Hematopoietic multipotent progenitor cell treated with erythropoietin and hydrocortisone succinate and interleukin-3 and kit ligand, for 4 days (in vitro differentiated cells): ENCODE results near the gene KIF26B.
A peak's percentile ranks its signal among the peaks of the same experiment; 100 is the strongest.
"Not testable (repeated sequence)": the region's sequence is repeated elsewhere in the genome, so short reads cannot be mapped to it uniquely, and the experiment has no call there.

Experiments
- DNase-seq: peaks from one replicate; pipeline ENCODE4 v3.0.0-alpha.2; 2015

The KIF26B gene

DNA sequence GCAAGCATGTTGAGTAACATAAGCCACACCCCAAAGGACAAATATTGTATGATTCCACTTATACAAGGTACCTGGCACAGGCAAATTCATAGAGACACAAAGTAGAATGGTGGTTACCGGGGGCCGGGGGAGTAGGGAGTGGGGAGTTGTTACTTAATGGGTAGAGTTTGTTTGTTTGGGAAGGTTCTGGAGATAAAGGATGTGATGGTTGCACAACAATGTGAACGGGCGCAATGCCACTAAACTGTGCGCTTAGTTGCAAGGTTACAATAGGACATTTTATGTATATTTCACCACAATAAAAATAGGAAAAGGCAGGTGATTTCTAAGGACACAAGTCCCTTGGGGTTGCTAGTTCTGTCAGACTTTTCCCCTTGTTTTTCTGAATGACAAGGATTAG, 516.6 kb downstream of the KIF26B start:
- DNase-seq = no peak

DNA sequence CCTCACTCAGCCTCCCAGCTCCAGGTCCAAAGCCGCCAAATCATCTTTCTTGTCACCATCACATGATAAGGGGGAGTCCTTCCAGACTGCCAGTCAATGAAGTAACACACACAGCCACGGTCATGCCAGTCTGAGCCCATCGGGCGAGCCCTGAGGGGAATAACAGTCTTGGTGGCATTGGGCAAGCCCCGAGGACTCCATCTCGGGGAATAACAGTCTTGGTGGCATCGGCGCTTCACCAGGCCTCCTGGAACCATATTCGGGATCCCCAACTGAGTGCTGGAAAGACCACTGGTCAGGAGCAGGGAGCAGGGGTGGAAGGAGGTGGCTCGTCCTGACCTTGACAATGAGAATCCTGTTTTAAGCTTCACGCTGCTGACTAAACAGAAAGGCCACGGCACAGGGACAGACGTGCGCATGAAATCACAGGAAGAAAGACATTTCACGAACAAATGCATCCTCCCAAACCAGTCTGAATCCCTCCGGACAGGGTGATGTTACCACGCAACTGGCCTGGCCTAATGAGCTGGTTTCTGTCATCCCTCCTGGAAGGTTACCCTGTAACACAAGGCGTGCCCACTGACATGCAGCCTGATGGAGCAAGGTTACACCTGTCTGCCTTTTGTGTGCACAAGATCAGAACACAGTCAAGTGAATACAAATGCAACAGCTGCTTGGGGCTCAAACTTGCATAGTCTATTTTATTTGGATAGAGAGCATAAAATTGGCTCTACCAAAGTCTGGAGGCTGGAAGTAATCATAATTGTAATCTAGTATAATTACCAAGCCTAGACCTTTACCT, 517.4 kb downstream of the KIF26B start:
- no peak for DNase-seq

DNA sequence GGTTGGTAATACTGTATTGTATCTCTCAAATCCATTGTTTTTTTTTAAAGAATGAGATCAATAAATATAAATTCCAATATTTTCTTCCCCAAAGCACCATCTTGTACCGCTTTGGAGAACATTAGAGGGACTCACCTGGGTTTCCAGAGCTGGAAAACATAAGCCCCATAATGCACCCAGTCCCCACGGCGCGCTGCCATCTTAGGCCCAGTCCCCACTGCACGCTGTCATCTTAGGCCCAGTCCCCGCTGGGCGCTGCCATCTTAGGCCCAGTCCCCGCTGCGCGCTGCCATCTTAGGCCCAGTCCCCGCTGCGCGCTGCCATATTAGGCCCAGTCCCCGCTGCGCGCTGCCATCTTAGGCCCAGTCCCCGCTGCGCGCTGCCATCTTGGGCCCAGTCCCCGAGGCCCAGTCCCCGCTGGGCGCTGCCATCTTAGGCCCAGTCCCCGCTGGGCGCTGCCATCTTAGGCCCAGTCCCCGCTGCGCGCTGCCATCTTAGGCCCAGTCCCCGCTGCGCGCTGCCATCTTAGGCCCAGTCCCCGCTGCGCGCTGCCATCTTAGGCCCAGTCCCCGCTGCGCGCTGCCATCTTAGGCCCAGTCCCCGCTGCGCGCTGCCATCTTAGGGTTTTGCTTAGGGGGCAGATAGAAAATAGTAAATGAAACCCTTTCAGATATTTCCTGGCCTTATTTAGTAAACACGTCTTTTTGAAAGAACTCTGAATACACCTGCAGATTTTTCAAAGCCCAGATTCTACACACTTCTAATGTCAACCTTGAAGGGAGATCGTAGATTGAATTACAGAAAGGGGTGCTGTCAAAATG, 518.3 kb downstream of the KIF26B start:
- DNase-seq = not testable (repeated sequence)

DNA sequence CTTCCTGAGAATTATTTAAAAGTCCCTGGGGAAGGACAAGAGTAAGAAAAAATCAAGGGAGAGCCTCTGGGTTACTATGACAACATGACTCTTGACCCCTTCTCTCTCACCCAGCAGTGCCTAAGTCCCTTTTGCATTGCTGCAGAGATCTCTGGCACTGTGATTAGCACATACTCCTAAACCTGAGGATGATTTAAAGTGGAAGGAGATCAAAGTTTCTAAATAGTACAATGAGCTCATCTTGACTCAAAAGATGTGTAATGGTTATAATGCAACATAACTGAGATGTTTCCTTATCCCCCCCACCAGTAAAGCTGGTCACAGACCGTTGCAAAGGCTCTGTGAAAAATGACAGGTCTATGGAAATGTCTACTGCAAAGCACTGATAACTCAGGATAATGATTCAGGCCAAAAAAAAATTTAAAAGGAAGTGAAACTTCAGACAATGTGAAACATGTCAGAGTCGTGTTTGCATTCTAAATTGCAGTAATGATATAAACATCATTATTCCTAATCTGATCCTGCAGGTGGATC, 519.2 kb downstream of the KIF26B start:
- DNase-seq = peak; percentile 39

DNA sequence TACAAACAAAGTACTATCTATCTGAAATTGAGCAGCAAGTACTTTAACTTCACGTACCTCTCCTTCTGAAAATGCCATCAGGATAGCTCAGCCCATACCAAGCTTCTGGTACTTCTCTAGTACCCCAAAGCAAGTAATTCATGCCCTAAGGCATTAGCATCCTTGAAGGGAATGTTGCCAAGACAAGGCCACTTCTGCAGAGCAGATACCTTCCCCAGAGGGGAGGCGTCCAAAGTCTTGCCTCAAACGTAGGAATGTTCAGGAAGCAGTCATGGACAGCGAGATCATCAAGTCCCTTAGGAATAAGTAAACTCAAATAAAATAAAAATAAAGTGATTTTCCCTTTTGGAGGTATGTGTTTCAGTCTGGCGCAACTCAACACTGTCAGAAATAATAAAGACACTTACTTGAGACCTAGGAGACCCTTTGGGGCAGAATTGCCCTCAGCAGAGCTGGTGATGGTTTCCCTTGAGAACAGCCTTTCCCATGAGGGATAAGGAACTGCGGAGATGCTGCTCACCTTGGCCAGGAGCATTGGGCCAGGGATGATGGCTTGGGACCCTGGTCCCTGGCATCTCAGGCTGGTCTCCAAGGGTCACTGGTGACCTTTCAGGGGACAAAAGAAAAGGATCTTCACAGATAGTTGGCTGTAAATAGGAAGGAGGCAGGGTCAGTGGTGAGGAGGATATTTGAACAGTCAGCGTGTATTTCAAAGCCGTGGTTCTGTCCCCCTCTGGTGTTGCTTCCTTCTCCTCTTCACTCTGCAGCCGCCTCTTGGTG, 522.9 kb downstream of the KIF26B start:
- DNase-seq = no peak

DNA sequence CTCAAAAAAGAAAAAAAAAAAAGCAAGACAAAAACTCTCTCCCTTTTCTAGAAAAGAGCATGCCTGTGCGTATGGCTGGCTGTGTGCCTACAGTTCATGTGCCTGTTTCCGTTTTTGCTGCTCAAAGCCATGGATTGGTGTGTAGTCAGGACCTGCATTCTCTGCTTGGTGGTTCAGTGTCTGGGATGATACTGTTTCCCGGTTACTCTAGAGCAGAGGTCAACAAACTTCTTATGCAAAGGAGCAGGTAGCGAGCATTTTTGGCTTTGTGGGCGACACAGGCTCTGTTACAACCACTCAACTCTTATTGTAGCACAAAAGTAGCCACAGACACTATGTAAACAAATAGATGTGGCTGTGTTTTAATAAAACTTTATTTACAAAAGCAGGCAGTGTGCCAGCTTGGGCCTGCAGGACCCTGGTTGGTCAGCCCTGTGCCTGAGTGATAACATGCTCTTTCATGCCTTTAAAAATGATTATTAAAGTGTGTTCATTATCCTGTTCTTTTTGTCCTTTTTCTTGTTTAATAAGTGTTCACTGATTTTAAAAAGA, 524.2 kb downstream of the KIF26B start:
- DNase-seq = no peak

DNA sequence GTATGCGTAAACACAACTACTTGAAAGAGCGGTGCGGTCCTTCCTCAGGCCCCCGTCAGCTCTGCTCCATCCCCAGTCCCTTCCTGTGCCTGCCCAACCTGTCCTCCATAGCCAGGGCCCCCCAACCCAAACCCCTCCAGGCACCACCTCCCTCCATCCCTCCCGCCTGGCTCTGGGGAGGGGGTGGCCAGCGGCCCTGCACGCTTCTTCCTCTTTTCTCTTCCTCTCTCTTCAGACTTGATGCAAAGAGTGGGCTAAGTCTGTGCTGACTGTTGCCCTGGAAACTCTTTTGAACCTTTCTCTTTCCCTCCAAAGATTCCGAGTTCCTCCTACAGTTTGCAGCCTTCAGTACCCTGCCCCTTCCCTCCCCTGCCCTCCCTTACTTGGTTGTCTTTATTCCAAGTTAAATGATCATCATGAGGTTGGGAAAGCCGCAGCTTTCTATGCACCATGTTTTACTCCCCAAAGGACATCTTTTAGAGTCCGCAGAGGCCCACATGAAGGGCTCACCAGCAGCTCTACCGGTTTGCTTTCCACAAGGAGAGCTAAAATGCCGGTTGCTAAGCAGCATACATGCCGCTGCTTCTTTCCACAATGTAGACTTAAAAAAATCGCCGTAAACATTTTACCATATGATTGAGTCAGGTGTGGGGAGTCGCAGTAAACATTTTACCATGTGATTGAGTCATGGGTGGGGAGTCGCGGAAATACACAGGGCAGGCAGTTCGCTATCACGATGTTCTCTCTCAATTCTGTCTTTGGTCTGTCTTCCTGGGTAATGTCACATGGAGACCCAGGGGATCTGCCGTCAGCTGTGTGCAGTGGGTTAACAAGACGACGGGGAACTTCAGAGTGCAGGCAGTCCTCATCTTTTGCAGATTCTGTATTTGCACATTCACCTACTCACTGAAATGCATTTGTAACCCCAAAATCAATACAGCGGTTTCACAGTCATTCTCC, 525.3 kb downstream of the KIF26B start:
- peak; percentile 54 for DNase-seq

DNA sequence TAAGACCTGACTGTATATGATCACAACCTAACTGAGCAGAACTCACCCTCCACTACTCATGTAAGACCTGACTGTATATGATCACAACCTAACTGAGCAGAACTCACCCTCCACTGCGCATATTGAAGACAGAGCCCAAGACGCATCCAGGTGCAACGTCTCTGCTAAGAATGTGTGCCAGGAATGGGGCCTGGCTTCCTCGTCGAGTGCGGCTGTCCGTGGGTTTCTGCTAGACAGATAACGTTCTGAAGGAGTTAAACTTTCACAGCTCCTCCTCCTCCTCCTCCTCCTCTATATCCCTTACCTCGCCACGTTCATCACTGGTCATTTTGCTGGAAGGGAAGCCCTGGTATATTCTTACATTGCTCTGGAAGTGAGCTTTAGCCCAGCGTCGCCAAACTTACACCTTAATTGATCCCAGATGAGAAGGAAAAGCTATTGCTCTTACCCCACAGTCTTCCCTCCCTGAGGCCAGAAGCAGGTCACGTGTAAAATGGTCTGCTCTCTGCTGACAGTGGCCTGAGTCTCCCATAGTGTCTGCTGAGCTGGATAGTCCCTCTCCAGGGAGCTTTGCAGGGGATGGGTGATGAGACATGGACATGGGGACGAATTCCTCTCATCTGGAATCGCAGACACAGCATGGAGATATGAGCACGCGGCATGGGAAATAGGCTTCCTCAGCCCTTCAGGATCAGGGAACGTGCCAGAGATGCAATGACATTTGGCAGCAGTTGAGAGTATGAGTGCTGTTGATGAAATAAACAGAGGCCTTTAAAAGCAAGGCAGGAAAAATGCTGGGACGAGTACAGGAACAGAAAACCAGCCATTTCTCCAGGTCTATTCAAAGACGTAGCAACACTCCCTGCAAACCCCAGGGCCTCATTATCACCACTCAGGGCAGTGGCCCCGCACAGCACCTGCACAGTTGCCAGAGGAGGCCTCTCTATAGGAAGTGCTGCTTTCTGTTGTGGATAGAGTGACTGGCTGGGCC, 528.1 kb downstream of the KIF26B start:
- DNase-seq = no peak

DNA sequence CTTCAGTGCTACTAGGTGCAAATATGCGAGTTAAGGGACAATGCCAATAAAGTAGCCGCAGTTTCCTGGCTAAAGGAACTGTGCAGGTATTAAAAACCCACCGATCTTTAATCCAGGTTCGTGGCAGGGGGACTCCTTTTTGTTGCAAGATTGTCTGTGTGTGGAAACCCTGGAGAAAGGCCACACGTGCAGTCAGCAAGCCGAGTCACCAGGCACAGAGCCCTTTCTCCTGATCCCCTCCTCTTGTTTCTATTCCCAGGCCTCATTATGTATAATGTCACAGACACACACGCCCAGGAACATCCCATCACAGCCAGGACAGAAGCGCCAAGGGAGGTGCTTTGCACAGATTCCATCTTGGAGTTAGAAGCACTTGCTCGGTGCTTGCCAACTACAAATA, 528.9 kb downstream of the KIF26B start:
- DNase-seq = no peak

DNA sequence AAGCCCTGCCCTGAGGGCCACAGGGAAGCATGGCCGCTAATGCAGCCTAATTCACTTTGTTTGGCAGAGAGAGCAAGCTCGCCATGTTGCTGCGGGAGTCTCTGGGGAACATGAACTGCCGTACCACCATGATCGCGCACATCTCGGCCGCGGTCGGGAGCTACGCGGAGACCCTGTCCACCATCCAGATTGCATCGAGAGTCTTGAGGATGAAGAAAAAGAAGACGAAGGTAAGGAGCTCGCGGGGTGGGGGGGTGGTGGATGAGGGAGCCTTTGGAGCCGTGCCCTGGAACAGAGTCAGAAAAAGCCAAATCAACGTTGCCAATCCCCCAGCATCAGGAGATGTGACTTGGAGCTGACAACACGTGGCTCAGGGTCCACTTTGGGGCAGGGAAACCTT, 529.4 kb downstream of the KIF26B start:
- no peak for DNase-seq

DNA sequence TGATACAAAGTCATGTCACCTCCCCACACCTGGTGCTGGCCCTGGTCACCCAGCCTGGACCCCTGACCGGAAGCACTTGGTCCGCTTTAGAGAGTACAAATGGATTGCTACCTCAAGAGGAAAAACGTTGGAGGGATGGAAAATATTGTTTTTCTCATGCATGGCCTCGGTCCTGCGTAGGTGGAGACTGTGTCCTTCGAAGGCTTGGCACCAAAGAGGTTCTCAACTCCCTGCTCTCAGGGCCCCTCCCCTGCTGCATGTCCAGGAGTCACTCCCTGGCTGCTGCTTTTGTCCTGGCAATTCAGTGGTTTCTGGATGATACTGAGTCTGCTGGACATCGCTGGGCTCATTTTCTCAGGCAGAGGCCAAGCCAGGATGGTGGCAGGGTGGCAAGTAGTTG, 529.8 kb downstream of the KIF26B start:
- no peak for DNase-seq

DNA sequence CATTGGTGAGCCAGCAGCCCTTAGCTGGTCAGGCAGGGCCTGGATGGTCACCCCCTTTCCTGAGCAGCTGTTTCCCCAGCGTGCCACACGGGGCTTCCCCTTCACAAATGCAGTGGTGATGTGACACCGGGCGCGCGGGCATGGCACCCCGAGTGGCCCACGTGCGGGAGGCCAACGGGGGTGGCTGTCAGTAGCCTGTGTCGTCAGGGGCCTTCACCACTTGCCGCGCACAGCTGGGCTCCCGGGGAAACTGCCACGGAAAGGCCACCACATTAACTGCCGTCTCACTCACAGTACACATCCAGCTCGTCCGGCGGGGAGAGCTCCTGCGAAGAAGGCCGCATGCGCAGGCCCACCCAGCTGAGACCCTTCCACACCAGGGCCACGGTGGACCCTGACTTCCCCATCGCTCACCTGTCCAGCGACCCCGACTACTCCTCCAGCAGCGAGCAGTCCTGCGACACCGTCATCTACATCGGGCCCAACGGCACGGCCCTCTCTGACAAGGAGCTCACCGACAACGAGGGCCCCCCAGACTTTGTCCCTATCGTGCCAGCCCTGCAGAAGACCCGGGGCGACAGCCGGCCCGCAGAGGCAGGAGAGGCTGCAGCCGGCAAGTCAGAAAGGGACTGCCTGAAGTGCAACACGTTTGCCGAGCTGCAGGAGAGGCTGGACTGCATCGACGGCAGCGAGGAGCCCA, 530.5 kb downstream of the KIF26B start:
- no peak for DNase-seq

DNA sequence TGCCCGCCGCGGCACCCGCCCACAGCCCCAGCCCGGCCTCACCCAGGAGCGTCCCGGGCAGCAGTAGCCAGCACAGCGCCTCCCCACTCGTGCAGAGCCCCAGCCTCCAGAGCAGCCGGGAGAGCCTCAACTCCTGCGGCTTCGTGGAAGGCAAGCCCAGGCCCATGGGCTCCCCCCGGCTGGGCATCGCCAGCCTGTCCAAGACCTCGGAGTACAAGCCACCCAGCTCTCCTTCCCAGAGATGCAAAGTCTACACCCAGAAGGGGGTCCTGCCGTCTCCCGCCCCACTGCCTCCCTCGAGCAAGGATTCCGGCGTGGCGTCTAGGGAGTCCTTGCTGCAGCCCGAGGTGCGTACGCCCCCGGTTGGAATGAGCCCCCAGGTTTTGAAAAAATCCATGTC, 531.2 kb downstream of the KIF26B start:
- no peak for DNase-seq

DNA sequence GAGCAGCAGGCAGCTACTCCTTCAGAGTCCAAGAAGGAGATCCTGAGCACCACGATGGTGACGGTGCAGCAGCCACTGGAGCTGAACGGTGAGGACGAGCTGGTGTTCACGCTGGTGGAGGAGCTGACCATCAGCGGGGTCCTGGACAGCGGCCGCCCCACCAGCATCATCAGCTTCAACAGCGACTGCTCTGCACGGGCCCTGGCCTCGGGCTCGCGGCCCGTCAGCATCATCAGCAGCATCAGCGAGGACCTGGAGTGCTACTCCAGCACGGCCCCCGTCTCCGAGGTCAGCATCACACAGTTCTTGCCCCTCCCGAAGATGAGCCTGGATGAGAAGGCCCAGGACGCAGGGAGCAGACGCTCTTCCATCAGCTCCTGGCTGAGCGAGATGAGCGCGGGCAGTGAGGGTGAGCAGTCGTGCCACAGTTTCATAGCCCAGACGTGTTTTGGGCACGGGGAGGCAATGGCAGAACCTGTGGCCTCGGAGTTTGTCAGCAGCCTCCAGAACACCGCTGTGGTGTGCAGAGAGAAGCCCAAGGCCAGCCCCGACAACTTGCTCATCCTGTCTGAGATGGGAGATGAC, 531.8 kb downstream of the KIF26B start:
- DNase-seq = no peak

DNA sequence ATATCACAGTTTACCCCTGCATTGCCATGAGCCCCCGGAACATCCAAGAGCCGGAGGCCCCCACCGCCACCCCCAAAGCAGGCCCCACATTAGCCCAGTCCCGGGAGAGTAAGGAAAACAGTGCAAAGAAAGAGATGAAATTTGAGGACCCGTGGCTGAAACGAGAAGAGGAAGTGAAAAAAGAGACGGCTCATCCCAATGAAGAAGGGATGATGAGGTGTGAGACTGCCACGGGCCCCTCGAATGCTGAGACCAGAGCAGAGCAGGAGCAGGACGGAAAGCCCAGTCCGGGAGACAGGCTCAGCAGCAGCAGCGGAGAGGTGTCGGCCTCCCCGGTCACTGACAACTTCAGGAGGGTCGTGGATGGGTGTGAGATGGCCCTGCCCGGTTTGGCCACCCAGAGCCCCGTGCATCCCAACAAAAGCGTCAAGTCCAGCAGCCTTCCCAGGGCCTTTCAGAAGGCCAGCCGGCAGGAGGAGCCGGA, 532.4 kb downstream of the KIF26B start:
- no peak for DNase-seq

DNA sequence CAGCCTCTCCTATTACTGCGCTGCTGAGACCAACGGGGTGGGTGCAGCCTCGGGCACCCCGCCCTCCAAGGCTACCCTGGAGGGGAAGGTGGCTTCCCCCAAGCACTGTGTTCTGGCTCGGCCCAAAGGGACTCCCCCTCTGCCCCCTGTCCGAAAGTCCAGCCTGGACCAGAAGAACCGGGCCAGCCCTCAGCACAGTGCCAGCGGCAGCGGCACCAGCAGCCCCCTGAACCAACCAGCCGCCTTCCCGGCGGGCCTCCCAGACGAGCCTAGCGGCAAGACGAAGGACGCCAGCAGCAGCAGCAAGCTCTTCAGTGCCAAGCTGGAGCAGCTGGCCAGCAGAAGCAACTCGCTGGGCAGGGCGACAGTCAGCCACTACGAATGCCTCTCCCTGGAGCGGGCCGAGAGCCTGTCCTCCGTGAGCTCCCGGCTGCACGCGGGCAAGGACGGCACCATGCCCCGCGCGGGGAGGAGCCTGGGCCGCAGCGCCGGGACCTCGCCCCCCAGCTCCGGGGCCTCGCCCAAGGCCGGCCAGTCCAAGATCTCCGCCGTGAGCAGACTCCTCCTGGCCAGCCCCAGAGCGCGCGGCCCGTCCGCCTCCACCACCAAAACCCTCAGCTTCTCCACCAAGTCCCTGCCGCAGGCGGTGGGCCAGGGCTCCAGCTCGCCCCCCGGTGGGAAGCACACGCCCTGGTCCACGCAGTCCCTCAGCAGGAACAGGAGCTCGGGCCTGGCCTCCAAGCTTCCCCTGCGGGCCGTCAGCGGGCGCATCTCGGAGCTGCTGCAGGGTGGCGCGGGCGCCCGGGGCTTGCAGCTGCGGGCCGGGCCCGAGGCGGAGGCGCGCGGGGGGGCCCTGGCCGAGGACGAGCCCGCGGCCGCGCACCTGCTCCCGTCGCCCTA, 533.1 kb downstream of the KIF26B start:
- peak; percentile 38 for DNase-seq

DNA sequence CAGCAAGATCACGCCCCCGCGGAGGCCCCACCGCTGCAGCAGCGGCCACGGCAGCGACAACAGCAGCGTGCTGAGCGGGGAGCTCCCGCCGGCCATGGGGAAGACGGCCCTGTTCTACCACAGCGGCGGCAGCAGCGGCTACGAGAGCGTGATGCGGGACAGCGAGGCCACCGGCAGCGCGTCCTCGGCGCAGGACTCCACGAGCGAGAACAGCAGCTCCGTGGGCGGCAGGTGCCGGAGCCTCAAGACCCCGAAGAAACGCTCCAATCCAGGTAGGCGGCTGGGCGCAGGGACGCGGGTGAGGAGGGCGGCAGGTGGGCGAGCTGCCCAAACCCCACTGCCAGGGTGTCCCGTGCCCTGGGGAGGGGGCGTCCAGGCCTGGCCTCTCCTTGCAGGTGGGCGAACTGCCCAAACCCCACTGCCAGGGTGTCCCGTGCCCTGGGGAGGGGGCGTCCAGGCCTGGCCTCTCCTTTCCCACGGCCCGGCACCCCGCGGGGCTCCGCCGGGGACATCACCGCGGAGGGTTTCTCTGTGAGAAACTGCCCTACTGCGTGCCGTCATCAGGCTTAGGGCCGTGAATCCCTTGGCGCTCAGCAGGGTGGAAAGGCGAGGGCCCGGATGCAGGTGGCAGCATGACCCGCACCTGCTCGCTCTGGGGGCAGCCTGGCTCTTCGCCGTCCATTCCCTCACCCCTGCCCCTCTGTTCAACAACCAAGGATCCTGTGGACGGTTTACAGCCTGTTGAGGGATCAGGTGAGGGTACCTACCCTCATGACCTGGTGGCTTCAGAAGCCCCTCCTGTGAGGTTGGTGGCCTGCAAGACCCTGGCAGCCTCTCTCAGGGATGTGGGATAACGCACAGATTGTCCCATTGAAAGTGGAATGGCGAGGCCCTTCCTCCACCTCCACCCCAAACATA, 534.0 kb downstream of the KIF26B start:
- DNase-seq = no peak
